KOPT-K1 (cell line): ENCODE measurements around the gene HLA-DRA.

Experiments
- H3K27ac ChIP-seq: fragments of 200-600 bp; sonication (generic); 2 replicates; pipeline ENCODE4 v1.5.1; 2016; ENCODE audit warnings: antibody characterized with exemption, mild to moderate bottlenecking, low read depth, low read length; ENCODE audit not compliant: poor library complexity, severe bottlenecking
- H3K36me3 ChIP-seq: fragments of 200-600 bp; sonication (generic); 2 replicates; pipeline ENCODE4 v1.5.1; 2017; ENCODE audit warnings: antibody characterized with exemption, mild to moderate bottlenecking, low read length, moderate library complexity; ENCODE audit not compliant: insufficient read depth
- H3K9me3 ChIP-seq: fragments of 200-600 bp; sonication (generic); 2 replicates; pipeline ENCODE4 v1.5.1; 2017; ENCODE audit warnings: antibody characterized with exemption, low read length, mild to moderate bottlenecking; ENCODE audit not compliant: insufficient read depth, poor library complexity, severe bottlenecking

The HLA-DRA gene

GRCh38 chr6:32484614-32484998 is 44.9 kb downstream of the HLA-DRA start:
- no peak overlapping the region for H3K27ac ChIP-seq
- no peaks in the 10 kb centered on the region for H3K36me3 ChIP-seq
- H3K9me3 ChIP-seq, result no peaks in the 10 kb centered on the region

GRCh38 chr6:32488083-32488482 is 48.4 kb downstream of the HLA-DRA start:
- Histone ChIP-seq H3K9me3 (no peaks in the 10 kb centered on the region), H3K36me3 (no peaks in the 10 kb centered on the region), H3K27ac (no peak overlapping the region)

- H3K9me3 ChIP-seq, result no peaks in the 10 kb centered on the region
- H3K27ac ChIP-seq, result no peak overlapping the region
- no peaks in the 10 kb centered on the region for H3K36me3 ChIP-seq
Observed at GRCh38 chr6:32491700-32492099, 52.0 kb downstream of the HLA-DRA start.

DNA sequence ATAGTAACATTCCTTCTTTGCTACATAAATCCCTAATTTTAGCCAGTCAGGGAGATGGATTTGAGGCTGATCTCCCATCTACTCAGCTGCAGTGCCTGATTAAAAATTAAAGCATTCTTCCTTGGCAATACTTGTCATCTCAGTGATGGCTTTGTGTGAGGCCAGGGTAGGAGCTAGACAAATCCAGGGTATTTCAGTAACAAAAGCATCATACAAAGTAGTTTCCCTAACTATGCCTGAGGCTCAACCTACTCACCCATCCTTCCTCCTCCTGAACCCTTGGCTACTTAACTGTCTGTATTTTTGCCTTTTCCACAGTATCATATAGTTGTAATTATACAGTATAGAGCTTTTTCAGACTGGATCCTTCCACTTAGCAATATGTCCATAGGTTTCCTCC is 52.7 kb downstream of the HLA-DRA start:
- H3K9me3 ChIP-seq, result no peaks in the 10 kb centered on the region
- H3K36me3 ChIP-seq, result no peaks in the 10 kb centered on the region
- H3K27ac ChIP-seq, result no peak overlapping the region
